Midbrain (tissue), 1 donor: ENCODE measurements around the gene DYNC1I1.

ENCODE experiments used
- DNase-seq: peaks from one replicate; lab custom pipeline; 2025; lab: John Stamatoyannopoulos, UW

DYNC1I1 gene

GRCh38 chr7:95793658-95794057 lies 21.3 kb downstream of the DYNC1I1 start:
- no peak for DNase-seq

DNA sequence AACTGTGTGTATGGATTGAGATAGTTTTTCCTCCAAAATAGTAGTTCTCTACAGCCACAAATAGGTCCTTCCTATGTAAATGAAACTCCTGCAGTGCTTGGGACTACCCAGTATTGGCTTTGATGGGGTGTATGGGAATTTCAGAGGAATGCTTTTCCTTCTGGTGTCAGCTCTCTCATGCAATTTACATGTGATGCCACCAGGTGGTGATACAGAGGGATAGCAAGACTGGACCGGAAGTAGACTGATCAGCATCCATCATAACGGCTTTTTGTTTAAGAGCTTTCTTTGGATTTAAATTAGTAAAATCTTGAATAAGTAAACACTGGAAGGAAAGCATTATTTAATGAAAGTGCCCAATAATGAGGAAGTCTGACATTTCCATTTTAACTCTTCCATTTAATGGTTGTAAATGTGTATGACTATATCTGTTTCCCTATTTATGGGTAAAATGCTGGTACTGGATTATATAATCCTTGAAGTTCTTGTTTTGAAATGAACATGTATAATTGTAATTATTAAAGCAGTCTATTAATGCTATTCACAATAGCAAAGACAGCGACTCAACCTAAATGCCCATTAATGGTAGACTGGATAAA lies 22.7 kb downstream of the DYNC1I1 start:
- no peak for DNase-seq

DNA sequence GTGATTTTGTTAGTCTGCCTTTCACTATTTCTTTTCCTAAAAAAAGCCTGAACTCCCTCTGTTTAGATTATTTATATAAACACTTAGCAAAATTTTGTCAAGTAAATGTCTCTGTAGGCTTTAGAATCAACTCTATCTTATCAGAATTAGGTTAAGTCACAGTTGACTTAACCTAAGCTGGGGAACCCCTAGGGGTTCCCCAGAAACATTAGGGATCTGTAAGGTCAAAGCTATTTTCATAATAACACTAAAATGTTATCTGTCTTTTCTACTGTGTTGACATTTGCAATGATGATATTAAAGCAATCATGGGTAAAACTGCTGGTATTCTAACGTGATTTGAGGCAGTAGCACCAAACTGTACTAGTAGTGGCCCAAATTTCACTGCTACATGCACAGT lies 24.3 kb downstream of the DYNC1I1 start:
- DNase-seq: no peak

GRCh38 chr7:95798401-95798930 lies 26.1 kb downstream of the DYNC1I1 start:
- no peak for DNase-seq

DNA sequence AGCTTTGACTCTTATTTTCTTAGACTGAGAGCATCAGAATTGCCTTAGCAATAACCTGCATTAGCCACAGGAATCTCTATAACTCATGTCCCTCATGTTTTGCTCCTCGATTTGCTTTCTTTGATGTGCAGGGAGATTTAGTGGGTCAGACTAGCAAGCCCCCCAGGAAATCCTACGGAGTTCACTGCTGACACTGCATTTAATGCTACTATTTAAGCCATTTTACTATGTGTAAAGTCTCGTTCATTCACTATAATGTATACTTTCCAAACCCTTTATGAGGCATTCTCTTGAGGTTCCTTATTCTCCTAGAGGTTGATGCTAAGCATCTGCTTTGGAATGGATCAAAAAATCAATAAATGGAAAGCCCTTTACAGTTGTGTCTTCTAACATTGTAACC lies 28.4 kb downstream of the DYNC1I1 start:
- no peak for DNase-seq

GRCh38 chr7:95802270-95802669 lies 29.9 kb downstream of the DYNC1I1 start:
- DNase-seq: no peak

GRCh38 chr7:95804052-95804451 lies 31.7 kb downstream of the DYNC1I1 start:
- DNase-seq: no peak

DNA sequence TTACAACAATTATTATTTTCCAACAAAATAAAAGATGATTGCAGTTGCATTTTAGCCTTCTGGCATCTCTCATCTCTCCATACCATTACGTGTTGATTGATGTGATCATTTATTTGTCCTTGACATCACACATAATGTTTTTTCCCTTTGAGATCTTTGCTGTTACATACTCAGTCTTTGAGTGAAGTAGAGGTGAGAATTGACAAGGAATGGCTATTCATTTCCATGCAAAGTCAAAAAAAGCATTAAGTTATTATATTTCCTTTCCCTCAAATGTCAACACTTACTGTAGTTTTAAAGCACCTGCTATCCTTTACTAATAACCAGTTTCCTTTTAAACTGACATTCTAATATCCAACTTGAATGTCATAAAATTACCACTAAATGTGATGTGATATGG lies 33.6 kb downstream of the DYNC1I1 start:
- no peak for DNase-seq

DNA sequence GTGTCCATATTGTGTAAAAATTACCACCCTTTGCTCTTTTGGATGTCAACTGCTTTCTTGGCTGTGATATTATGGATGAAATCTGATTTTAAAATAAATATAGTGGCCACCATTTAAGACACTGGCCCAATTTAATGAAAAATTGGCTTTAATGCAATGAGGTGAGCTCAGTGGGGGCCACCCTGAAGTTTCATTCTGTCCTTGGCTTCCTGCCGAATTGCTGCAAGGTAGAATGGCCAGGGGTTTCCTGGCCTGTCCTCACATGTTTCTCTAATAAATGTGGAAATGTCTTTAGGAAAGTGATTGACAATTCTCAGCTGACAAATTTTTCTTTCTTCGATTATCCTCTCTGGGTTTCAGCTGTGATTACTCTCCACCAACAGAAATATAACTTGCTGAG lies 36.0 kb downstream of the DYNC1I1 start:
- no peak for DNase-seq

DNA sequence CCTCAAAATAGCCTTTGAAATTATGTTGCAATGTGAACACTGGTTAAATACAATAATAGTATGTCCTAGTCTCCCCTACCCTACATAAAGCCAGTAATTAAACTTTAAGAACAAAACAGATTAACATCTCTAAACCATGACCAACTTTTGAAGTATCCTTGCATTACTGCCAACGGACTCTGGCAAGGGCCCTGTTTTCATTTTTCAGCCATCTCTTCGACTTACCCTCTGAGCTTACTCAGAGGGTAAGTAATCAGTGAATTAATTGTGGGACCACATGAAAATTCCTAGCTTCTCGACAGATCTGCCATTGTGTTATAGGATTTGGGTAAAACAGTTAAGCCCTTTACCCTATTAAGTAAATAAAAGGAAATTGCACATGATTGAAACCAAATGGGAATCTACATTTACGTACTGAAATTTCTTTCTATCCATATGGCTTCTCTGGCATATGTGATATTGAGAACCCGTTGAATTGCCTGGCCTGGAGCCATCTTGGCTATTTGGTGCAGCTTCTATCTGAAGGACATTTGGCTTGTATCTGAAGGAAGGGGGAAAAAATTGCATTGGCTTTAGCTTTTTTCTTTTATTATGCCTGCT lies 39.6 kb downstream of the DYNC1I1 start:
- no peak for DNase-seq

- DNase-seq: no peak
Observed at GRCh38 chr7:95814721-95815120, 42.4 kb downstream of the DYNC1I1 start.

DNA sequence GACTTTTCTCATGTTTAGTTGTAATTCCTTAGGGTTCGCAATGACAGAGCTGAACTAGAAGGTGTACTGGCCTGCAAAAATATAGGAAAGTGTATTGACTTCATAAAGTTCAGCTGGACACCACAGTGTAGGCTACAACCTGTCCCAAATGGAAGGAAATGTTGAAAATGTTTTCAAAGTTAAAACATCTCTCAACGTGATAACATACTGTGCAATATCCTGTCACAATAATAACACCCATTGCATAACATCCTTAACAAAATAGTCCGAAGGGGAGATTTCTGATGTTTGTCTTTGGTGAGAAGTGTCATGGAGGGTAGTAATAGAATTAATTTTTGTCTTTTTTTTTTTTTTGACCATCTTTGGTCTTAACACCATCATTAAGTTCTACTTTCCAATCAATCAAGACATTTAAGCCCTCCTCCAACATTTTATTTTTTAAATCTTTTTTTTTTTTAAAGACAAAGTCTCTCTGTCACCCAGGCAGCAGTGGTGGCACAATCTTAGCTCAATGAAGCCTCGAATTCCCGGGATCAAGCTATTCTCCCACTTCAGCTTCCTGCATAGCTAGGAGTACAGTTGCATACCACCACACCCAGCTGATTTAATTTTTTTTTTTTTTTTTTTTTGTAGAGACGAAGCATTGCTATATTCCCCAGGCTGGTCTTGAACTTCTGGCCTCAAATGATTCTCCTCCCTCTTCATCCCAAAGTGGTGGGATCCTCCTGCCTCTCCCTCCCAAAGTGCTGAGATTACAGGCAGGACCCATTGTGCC lies 45.7 kb downstream of the DYNC1I1 start:
- no peak for DNase-seq

DNA sequence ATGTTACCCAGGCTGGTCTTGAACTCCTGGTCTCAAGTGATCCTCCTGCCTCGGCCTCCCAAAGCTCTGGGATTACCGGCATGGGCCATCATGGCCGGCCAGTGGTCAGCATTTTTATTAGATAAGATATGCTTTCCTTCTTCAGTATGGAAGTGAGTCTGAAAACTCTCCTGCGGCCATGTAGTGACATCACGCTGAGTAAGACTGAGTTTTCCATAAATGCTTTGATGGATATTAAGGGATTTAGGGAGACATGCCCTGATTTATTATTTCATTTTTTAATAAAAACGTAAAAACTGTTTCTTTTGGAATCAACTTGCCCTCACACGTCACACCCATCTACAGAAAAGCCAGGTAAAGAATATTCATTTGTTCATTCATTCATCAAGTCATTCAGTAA lies 48.4 kb downstream of the DYNC1I1 start:
- DNase-seq: no peak

DNA sequence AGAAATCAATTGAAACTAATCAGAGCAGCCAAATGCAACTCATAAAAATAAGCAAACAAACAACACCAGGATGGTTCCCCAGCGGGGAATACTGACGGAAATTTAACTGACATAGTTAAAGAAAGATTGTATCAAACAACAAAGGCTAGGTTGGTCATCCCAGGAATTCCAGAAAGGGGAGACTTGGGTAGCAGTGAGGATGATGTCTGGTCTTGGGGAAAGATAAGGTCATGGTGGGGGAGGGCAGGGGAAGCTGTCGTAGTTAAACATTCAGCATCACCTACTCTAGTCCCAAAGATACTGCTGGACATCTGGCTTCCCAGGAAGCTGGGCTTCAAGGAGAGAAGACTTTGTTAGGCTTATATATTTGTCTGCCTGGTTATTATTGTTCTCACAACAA lies 50.4 kb downstream of the DYNC1I1 start:
- no peak for DNase-seq

GRCh38 chr7:95824616-95825015 lies 52.3 kb downstream of the DYNC1I1 start:
- DNase-seq: no peak

DNA sequence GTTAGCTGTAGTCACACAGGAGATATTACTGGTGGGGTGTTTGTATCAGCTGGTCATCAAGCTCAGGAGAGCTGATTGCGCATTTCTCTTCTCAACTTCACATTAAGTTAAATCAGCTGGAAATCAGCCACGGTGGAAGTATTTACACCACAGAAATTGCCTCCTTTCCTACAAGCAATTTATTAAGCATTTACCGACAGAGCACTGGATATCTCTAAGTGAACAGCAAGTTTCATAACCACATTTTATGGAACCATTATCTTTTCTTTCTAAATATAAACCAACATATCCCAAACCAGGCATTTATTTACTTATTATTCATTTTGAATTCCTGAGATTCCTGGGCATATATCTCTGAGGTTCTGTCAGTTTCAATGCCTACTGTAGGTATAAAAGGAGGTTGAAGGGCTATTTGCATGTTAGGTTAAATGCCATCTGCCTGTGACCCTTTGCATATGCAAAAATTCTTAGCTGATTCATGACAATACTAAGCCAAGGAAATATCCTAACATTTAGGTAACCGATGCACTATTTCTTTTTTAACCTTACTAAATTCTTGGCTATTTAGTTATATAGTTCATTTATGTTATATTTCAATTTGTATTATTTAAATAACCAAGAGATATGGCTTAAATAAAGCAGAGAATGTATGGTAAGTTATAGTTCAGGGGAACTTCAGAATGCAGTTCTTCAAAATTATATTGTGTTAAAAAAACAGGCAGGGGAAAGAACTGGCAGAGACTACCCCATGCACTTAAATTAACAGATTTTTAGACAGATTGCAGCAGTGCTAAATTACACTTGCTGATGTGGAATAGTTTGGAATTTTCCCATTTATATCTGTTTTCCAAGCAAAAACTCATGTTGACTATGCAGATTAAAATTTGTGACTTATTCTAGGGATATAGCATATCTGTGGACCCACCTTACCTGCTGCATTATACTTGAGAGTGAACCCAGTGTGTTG lies 56.8 kb downstream of the DYNC1I1 start:
- DNase-seq: no peak

DNA sequence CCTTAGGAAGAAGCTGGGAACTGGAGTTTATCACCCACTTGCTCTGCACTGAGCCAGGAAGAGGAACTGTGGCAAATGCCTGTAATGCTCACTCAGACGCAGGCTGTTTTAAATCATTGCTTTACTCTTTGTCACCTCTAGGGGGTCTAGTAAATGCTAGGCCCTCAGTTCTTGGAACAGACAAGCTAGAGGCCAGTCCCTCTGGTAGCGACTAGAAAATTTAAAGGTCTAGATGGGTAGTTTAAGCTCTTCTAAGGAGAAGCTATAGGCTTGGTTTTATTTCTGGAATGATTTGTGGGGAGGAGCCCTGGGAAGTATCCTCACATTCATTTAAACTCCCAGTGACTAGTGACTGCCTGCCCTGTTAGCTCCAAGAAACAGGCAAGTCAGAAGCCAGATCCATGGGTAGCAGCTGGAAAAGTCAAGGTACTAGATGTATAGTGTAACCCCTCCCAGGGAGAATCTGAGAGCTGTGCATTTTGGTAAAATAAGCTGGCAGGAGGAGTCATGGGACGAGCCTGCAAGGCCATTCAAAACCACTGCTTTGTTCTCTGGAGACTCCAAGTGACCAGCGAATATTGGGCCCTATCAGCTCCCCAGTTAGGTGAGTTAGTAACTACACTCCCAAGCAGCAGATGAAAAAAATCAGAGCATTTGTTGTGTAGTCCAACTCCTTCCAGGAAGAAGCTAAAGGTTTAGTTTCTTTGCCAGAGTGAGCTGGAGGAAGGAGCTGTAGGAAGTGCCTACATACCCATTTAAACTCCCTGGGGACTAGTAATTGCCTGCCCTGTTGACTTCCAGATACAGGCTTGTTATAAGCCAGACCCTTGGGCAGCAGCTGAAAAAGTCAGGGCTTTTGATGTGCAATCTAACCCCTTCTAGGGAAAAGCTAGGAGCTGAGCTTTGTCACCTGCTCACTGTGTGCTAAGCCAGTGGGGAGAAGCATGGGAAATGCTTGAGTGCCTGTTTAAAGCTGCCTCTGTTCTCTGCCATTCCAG lies 68.9 kb downstream of the DYNC1I1 start:
- no peak for DNase-seq

DNA sequence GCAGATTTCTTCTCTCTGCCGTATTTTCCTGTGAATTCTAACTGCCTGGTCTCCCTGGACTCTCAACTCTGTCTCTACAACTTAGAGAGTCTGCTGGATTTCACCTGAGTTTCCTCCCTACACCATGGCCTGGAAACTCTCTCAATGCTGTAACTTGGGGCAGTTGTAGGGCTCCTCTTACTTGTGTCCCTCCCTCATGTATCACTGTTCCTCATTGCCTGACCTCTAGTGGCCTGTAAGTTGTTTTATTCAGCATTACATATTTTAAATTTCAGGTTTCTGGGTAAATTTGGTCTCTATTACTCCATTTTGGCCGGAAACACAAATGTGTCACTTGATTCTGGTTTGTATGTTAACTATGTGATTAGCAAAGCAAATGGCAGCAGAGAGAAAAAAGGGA lies 70.9 kb downstream of the DYNC1I1 start:
- no peak for DNase-seq

DNA sequence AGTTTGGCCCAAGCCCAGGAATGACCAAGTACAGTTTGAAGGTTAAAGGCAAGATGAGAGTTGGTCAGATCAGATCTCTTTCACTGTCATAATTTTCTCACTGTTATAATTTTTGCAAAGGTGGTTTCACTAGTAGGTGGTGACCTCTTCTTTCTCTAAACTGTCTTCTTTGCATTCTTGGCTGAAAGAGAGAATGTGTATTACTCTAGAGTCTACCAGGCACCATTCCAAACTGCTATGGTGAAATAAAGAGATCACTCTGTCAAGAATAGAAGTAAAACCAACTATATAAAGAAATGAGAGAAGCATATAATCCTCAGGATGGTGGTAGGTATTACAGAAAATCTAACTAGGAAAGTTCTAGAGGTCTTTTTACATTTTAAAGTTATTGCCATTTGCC lies 72.7 kb downstream of the DYNC1I1 start:
- DNase-seq: no peak

DNA sequence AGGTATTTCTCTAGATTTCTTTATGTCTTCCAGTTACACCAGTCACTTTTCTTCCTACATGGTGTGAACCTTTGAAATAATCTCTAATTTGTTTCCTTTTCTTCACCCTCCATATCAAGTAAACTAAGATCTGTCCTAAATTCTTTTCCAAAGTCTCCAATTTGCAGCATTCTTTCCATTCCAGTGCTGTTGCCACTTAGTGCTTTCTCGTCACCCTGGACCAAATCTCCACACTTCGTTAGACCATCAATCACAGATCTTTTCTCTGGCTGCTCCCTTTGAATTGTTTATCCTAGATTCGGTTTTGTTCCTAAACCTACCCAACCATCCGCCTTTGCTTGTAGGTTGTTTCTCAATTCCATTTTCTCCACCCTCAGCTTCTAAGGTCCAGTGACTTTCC lies 74.7 kb downstream of the DYNC1I1 start:
- no peak for DNase-seq

GRCh38 chr7:95859429-95859828 lies 87.1 kb downstream of the DYNC1I1 start:
- no peak for DNase-seq
